ENCODE measurements around the gene IPCEF1. TPM values are rescaled to one million over a fixed set of nuclear protein-coding genes. Genes with fewer than 3 reads are reported as not detected.

Gene IPCEF1
- total and polyA plus RNA-seq, 2 of the 8 experiments (the other 6 are each of a cell fraction or from before 2014, with no cell fraction given), result 0.41 to 0.78 TPM

- Histone ChIP-seq H2AK5ac (ENCODE audit: low read depth, low read length) (no peak overlapping the region), H2BK15ac (ENCODE audit: low read length) (no peak overlapping the region), H4K5ac (ENCODE audit: insufficient read length, low read depth, low read length) (no peak overlapping the region), H3K4ac (replicated peaks; ENCODE audit: insufficient read length, low read depth, low read length) (no peak overlapping the region), H4K8ac (ENCODE audit: extremely low read depth, insufficient read depth, low read length) (no peak overlapping the region), H2BK12ac (ENCODE audit: low read depth, low read length) (no peak overlapping the region), H3K23ac (ENCODE audit: insufficient read length) (no peak overlapping the region), H3K23me2 (ENCODE audit: low read depth, low read length) (no peaks in the 10 kb centered on the region), H2BK120ac (replicated peaks; ENCODE audit: low read depth, low read length) (no peak overlapping the region), H3K14ac (ENCODE audit: insufficient read length) (no peak overlapping the region), H3K4me2 (ENCODE audit: insufficient read depth in 1 of 2, low read depth in 2 of 2, low read length in 2 of 2) (no peak overlapping the region), H4K91ac (replicated peaks; ENCODE audit: insufficient read length, low read length) (no peak overlapping the region), H3K79me1 (ENCODE audit: low read depth, low read length) (no peaks in the 10 kb centered on the region), H3K4me3 (ENCODE audit: extremely low read depth in 1 of 4, insufficient read depth in 2 of 4, low read depth in 3 of 4, low read length in 4 of 4) (no peak overlapping the region), H3K9me3 (ENCODE audit: insufficient read depth in 2 of 2, low read depth in 1 of 2, low read length in 1 of 2) (no peaks in the 10 kb centered on the region; a peak in 1 of 4 replicates), H3K4me1 (replicated peaks in 1 of 4; ENCODE audit: control insufficient read depth in 3 of 4, insufficient read depth in 4 of 4, low read length in 3 of 4) (no peaks in the 10 kb centered on the region), H3K18ac (ENCODE audit: extremely low read depth, low read length) (no peak overlapping the region), H3K36me3 (ENCODE audit: control insufficient read depth in 2 of 4, insufficient read depth in 4 of 4, low read length in 3 of 4) (no peaks in the 10 kb centered on the region), H3K9ac (replicated peaks in 1 of 4; ENCODE audit: extremely low read depth in 1 of 4, low read depth in 3 of 4, low read length in 3 of 4) (no peak overlapping the region), H2BK20ac (ENCODE audit: low read length) (no peak overlapping the region), H4K20me1 (replicated peaks in 1 of 2; ENCODE audit: control insufficient read depth in 1 of 2, insufficient read depth in 2 of 2, low read length in 2 of 2) (no peaks in the 10 kb centered on the region), H3K27ac (ENCODE audit: low read depth, low read length) (no peak overlapping the region), H3K79me2 (ENCODE audit: control insufficient read depth in 1 of 2, insufficient read depth in 2 of 2, low read length in 2 of 2) (no peaks in the 10 kb centered on the region), H3K56ac (replicated peaks; ENCODE audit: insufficient read length, low read depth, low read length) (no peak overlapping the region), H2AFZ (ENCODE audit: low read length) (no peak overlapping the region), H2BK5ac (ENCODE audit: low read depth, low read length) (no peak overlapping the region), H3K27me3 (replicated peaks in 1 of 4; ENCODE audit: control insufficient read depth in 3 of 4, extremely low read depth in 1 of 4, insufficient read depth in 3 of 4, low read length in 3 of 4) (no peaks in the 10 kb centered on the region)
- ChIA-PET CTCF (ENCODE audit: partially characterized antibody) (interaction anchor here (1.2 kb wide), 1 partner anchor 9 kb away, joined by 3 read pairs; no protein-coding TSS in a partner anchor), POLR2A (ENCODE audit: partially characterized antibody) (no interaction called here)
- FAIRE-seq (peak; percentile 19), DNase-seq (ENCODE audit: low read depth in 1 of 2, low spot score in 2 of 2) (no peak)
- 95% methylated on average over 3 of the region's 3 CpGs; no CpG with 5 or more reads in 1 of the 2 experiments for WGBS, 2 experiments (ENCODE audit: extremely low coverage in 1 of 2, insufficient coverage in 1 of 2, insufficient read length in 1 of 2, insufficient replicate concordance in 2 of 2, low coverage in 1 of 2, low lambda C conversion rate in 2 of 2, missing lambda C conversion rate in 1 of 2)
- no peak for TF ChIP-seq CHD1 (IDR thresholded peaks at IDR 0.05; ENCODE audit: low read depth, low read length)
- TF ChIP-seq ATF2 (IDR thresholded peaks at IDR 0.05; ENCODE audit: low read length), result no peak
- TF ChIP-seq RFX5 (IDR thresholded peaks at IDR 0.05; ENCODE audit: borderline replicate concordance, low read depth, low read length), result no peak
- no peak for TF ChIP-seq PHF8 (conservative IDR thresholded peaks at IDR 0.05; ENCODE audit: low read depth, low read length)
- TF ChIP-seq CHD2 (IDR thresholded peaks at IDR 0.05; ENCODE audit: low read length), result no peak
- TF ChIP-seq RNF2 (IDR thresholded peaks at IDR 0.05; ENCODE audit: borderline replicate concordance, low read depth, low read length, missing control alignments, poor library complexity, severe bottlenecking), result no peak
- TF ChIP-seq SRF (IDR thresholded peaks at IDR 0.05; ENCODE audit: low read depth, low read length), result no peak
- TF ChIP-seq TAF1 (IDR thresholded peaks at IDR 0.05; ENCODE audit: low read depth, low read length), result no peak
- TF ChIP-seq SAP30 (IDR thresholded peaks at IDR 0.05; ENCODE audit: insufficient read depth, insufficient replicate concordance, low read length), result no peak
- no peak for TF ChIP-seq SP2 (IDR thresholded peaks at IDR 0.05; ENCODE audit: low read length)
- no peak for TF ChIP-seq KDM4A (IDR thresholded peaks at IDR 0.05; ENCODE audit: low read depth, low read length, severe bottlenecking)
- TF ChIP-seq TBP (IDR thresholded peaks at IDR 0.05; ENCODE audit: low read depth, low read length), result no peak
- TF ChIP-seq NRF1 (IDR thresholded peaks at IDR 0.05; ENCODE audit: low read depth, low read length), result no peak
These were observed 130.1 kb downstream of the IPCEF1 start for GRCh38 chr6:154226461-154226860.
